Germinal center (tissue), 1 donor: ENCODE data around the gene CALML6.
A peak's percentile ranks its signal among the peaks of the same experiment; 100 is the strongest.

Source experiments
- DNase-seq: peaks from one replicate; pipeline ENCODE4 v3.0.0; 2012; ENCODE audit warnings: mixed read lengths, low spot score

CALML6 gene

GRCh38 chr1:1911350-1912041 is 3.6 kb upstream of the CALML6 start:
- DNase-seq = no peak

- no peak for DNase-seq
These were observed 724 bp upstream of the CALML6 start for GRCh38 chr1:1914101-1914970.

- DNase-seq = no peak
These were observed 1.1 kb downstream of the CALML6 start for GRCh38 chr1:1915911-1916840.

- no peak for DNase-seq
These were observed 1.8 kb downstream of the CALML6 start for GRCh38 chr1:1916851-1917251.

GRCh38 chr1:1917304-1917976 is 2.4 kb downstream of the CALML6 start:
- DNase-seq = no peak

GRCh38 chr1:1917995-1918900 is 3.2 kb downstream of the CALML6 start:
- no peak for DNase-seq

- no peak for DNase-seq
These were observed 3.8 kb downstream of the CALML6 start, which contains the start of gene TMEM52 for GRCh38 chr1:1918901-1919303. Gene TMEM52 (minus strand): TSS chr1:1919279. CDS start chr1:1919265, 14 bp downstream.

- DNase-seq = peak; percentile 100
These were observed 4.4 kb downstream of the CALML6 start for GRCh38 chr1:1919304-1920056.

- DNase-seq = no peak
These were observed 5.1 kb downstream of the CALML6 start for GRCh38 chr1:1920057-1920607.

- DNase-seq = no peak
These were observed 5.8 kb downstream of the CALML6 start for GRCh38 chr1:1920608-1921458.

GRCh38 chr1:1921459-1921862 is 6.4 kb downstream of the CALML6 start:
- no peak for DNase-seq

- no peak for DNase-seq
These were observed 7.0 kb downstream of the CALML6 start for GRCh38 chr1:1921901-1922701.

- DNase-seq = no peak
These were observed 7.6 kb downstream of the CALML6 start for GRCh38 chr1:1922702-1922955.

- no peak for DNase-seq
These were observed 8.1 kb downstream of the CALML6 start for GRCh38 chr1:1922956-1923833.

- no peak for DNase-seq
These were observed 9.3 kb downstream of the CALML6 start for GRCh38 chr1:1924386-1924785.

GRCh38 chr1:1924849-1925248 is 9.8 kb downstream of the CALML6 start:
- no peak for DNase-seq
